HG03108 (cell line): ENCODE data around the gene CFAP70.
"Not testable (repeated sequence)": the region's sequence is repeated elsewhere in the genome, so short reads cannot be mapped to it uniquely, and the experiment has no call there.

Experiments
- ATAC-seq: cut with Tn5 transposase; IDR thresholded peaks from one replicate; pipeline ENCODE4 v1.9.1; 2021; ENCODE audit warnings: moderate library complexity; ENCODE audit not compliant: unreplicated experiment

Gene CFAP70

GRCh38 chr10:73358331-73359279, at the start of gene CFAP70:
CFAP70 (minus strand) TSS chr10:73358864; CDS start chr10:73354796, 4,068 bp downstream.
- peak; percentile 95 for ATAC-seq

DNA sequence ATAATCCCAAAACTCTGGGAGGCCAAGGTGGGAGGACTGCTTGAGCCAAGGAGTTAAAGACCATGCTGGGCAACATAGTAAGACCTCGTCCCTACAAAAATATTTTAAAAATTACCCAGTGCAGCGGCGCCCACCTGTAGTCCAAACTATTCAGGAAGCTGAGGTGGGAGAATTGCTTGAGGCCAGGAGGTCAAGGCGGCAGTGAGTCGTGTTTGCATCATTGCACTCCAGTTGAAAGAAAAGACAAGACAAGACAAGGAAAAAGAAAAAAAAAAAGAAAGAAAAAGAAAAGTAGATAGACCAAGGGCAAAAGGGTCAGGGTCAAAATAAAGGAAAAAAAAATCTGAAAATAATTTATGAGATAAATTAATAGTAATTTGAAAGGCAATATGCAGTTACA, 49.4 kb upstream of the CFAP70 start:
- ATAC-seq, result no peak

DNA sequence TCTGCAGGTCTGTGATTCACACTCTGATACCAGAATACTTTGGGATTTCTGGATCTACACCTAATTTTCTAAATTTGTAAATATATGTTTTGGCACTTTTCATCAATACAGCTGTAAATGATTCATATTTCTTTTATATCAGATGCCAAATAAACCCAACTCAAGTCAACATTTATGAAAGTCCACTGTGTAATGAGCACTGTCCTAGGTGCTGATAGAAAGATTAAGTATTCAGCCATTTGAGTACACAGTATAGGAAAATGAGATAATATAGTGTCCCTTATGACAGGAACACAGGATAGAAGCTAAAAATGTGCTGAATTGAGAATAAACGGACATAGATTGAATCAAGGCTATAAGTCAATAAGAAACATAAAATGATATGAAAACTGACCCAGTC, 48.8 kb upstream of the CFAP70 start:
- ATAC-seq, result no peak

GRCh38 chr10:73406846-73407245, 48.2 kb upstream of the CFAP70 start:
- no peak for ATAC-seq

GRCh38 chr10:73405556-73405955, 46.9 kb upstream of the CFAP70 start:
- ATAC-seq, result no peak

DNA sequence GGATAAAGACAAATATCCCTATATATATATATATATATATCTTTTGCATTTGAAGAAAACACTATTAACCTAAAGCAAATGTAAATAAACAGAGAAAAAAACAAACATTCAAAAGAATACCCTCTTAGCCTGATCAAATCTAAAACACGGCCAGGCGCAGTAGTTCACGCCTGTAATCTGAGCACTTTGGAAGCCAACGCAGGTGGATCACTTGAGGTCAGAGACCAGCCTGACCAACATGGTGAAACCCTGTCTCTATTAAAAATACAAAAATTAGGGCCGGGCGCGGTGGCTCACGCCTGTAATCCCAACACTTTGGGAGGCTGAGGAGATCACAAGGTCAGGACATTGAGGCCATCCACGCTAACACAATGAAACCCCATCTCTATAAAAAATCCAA, 46.0 kb upstream of the CFAP70 start:
- ATAC-seq, result no peak

DNA sequence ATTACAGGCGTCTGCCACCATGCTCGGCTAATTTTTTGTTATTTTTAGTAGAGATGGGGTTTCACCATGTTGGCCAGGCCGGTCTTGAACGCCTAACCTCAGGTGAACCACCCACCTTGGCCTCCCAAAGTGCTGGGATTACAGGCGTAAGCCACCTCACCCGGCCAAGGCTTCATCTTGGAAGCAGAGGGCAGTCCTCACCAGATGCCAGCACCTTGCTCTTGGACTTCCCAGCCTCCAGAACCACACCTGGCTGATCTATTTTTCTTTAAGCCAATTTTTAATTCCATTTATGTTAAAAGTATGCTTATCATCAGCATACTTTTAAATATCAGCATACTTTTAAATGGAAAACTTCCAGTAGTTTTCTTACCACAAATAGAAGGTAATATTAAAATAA, 43.0 kb upstream of the CFAP70 start:
- no peak for ATAC-seq

GRCh38 chr10:73399063-73399462, 40.4 kb upstream of the CFAP70 start:
- ATAC-seq, result no peak

GRCh38 chr10:73398024-73398423, 39.4 kb upstream of the CFAP70 start:
- ATAC-seq, result no peak

DNA sequence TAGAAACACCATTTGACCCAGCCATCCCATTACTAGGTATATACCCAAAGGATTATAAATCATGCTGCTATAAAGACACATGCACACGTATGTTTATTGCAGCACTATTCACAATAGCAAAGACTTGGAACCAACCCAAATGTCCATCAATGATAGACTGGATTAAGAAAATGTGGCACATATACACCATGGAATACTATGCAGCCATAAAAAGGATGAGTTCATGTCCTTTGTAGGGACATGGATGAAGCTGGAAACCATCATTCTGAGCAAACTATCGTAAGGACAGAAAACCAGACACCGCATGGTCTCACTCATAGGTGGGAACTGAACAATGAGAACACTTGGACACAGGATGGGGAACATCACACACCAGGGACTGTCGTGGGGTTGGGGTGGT, 35.7 kb upstream of the CFAP70 start:
- not testable (repeated sequence) for ATAC-seq

- no peak for ATAC-seq
Observed at GRCh38 chr10:73388228-73388627, 29.6 kb upstream of the CFAP70 start.

GRCh38 chr10:73386583-73386982, 27.9 kb upstream of the CFAP70 start:
- ATAC-seq, result no peak

DNA sequence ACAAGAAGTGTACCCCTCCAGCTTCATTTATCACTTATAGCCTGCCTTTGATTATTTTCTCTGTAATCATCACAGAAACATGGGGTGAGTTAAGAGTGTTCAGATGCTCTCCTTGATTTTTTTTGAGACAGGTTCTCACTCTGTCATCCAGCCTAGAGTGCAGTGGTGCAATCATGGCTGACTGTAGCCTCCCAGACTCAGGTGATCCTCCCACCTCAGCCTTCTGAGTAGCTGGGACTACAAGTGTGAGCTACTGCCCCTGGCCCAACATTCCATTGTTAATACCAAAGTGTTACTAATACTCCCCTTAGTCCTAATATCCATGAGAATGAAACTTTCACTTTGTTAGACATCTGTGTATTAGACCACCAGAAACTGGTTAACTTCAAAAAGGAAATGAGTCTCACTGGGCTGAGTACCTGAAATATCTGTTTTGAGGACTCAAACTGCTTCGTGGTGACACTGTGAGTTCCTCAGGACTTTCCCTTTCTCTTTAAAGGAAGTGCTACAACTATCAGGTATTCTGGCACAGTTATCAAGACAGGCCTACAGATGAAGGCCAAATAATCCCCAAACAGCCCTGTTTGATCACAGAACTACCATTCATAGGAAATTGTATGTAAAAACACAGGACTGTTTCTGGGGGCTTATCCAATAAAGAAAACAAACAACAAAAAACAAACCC, 20.5 kb upstream of the CFAP70 start:
- no peak for ATAC-seq

DNA sequence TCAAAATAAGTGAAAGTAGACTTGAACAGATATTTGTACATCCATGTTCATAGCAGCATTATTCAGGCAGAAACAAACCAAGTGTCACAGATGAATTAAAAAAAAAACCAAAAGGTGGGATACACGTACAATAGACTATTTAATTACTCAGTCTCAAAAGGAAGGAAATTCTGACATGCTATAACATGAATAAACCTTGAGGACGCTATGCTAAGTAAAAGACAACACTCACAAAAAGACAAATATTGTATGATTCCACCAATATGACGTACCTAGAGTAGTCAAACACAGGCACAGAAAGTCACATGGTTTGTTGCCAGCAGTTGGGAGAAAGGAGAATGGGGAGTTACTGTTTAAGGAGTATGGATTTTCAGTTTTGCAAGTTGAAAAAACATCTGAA, 18.0 kb upstream of the CFAP70 start:
- no peak for ATAC-seq

GRCh38 chr10:73368238-73368637, 9.6 kb upstream of the CFAP70 start:
- ATAC-seq, result no peak

GRCh38 chr10:73366381-73367298, 8.0 kb upstream of the CFAP70 start:
- ATAC-seq, result no peak

DNA sequence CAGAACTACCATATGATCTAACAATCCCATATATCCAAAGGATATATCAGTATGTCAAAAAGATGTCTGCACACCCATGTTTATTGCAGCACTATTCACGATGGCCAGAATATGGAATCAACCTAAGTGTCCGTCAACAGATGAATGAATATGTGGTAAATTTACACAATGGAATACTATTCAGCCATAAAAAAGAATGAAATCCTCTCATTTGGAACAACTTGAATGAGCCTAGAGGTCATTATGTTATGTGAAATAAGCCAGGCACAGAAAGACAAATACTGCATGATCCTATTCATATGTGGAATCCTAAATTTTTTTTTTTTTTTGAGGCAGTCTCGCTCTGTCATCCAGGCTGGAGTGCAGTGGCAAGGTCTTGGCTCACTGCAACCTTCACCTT, 6.3 kb upstream of the CFAP70 start:
- no peak for ATAC-seq

DNA sequence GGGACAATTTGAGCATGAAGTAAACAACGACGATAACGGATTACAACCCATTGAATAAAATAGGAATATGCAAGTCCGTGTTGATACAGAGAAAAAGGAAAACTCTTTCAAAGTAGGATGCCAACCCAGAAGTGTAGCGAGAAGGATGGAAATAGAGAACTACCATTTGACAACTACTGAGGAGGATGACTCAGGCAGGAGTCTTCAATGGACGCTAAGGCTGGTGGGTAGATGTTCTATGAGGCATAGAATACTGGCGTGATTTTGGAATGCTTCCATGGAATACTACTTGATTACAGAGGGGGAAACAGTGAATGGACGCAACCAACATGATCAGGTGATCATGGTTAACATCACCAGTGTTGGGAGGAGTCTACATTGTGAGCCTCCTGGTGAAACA, 828 bp upstream of the CFAP70 start:
- no peak for ATAC-seq

DNA sequence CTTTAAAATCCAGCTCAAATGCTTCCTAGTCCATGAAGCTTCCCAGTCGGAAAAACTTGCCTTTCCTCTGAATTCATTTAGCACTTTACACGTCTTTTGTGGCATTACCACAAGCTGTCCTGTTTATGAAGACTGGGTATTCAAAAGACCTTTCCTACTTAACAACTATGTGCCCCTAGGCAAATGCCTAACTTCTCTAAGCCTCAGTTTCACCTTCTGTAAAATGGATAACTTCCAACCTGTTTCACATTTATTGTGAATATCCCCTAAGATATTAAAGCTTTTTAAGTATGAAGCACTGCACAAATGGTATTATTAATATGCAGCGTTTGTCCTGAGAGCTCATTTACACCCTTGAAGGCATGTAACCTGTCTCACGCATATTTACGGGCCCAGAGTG, 843 bp downstream of the CFAP70 start:
- ATAC-seq, result no peak

DNA sequence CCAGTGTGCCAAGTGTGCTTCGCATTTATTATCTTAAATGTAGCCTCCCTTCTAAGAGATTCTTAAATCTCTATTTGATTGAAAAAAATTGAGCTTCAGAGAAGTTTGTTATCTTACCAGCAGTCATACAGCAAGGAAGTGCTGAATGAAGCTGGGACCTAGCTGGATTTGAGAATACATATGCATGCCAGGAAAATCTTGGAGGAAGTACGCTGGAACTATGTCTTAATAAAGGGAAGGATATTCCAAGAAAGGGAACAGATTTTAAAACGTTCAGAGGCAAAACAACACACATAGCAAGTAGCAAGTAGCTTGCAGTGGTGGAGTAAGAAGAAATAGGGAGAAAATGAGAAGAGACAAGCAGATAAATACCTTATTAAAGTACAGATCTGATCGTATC, 1.5 kb downstream of the CFAP70 start:
- ATAC-seq, result no peak

- ATAC-seq, result no peak
Observed at GRCh38 chr10:73344269-73344668, 14.4 kb downstream of the CFAP70 start.
